Measurements from ENCODE around the gene GALNT10. TPM values are rescaled to one million over a fixed set of nuclear protein-coding genes. Genes with fewer than 3 reads are reported as not detected.

Gene GALNT10
- total RNA-seq, 1 donor from 2014 or later: 178 TPM

DNA sequence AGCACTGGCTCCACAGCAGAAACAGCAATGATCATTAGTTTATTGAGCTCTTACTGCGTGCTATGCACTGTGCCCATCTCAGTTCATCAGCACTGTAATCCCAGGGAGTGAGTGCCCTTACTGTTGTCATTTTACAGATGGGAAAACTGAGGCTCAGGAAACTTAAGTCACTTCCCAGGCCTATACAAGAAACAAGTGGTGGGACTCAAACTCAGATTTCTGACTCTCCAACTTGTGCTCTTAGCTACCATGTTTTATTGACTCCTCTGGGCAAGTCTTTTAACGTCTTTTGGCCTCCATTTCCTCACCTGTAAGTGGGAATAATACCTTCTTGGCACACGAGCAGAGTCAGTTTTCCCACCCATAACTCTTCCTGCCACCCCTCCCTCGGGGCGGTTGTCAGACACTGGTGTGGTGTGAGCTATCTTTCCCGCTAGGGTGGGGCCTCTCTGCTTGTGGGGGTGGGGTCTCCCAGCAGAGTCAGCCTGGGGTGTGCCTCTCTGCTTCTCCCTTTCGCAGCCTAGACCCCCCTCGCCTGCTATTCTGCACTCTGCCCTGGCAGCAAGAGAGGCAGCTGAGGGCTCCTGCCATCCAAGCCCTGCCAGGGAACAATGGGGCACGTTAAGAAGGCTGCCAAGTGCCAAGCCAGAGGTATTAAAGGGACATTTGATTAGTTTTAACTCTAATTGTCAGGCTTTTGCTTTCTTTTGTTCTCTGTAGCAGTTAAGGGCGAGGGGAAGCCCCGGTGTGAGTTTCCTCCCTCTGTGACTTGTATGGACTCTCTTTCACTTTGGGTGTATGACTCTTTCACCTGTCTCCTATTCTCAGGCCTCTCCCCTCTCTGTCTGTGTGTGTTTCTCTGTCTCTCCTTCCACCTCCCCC lies 12.1 kb downstream of the GALNT10 start:
- Mint-ChIP-seq H3K9me3 (ENCODE audit: unreplicated experiment) (no peaks in the 10 kb centered on the region), H3K4me1 (ENCODE audit: unreplicated experiment) (peaks cover 69% of the 10 kb centered on the region), H3K4me3 (ENCODE audit: unreplicated experiment) (no peak overlapping the region), H3K36me3 (ENCODE audit: unreplicated experiment) (peaks cover 27% of the 10 kb centered on the region), H3K27ac (ENCODE audit: unreplicated experiment) (peak overlapping the region; percentile 57), H3K27me3 (ENCODE audit: unreplicated experiment) (no peaks in the 10 kb centered on the region)
- no peak for DNase-seq (ENCODE audit: extremely low spot score, unreplicated experiment)
- TF ChIP-seq CTCF (IDR thresholded peaks at IDR 0.05): no peak

DNA sequence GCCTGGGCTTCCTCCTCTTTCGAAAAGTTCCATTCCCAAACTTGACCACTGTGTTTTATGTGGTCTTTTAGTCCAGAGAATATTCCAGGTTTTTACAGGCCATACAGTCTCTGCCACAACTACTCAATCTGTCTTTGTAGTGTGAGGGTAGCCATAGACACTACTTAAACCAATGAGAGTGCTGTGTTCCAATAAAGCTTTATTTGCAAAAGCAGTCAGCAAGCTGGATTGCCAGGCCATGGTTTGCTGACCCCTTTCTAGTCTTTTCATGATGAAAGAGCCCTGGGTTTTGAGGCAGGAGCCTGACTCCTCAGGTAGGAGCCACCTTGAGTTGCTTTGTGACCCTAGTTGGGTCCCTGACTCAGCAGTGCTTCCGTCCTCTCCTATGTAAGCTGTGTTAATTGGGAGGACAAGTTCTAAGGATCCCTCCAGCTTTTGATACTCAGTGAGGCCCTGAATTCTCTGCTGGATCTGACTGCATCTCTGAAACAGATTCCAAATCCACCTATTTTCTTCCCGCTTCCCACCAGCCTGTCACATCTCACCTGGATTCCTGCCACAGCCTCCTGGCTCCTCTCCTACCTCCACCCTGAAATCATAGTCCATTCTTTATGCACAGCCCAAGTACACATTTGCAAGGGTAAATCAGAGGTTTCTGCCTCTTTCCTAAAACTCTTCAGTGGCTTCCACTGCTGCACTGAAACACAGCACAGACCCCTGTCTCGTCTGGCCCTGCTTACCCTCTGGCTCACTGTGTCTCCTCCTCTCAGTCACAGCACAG lies 13.5 kb downstream of the GALNT10 start:
- peak overlapping the region; percentile 28 for H3K27ac Mint-ChIP-seq (ENCODE audit: unreplicated experiment)

GRCh38 chr5:154205441-154206117 lies 15.0 kb downstream of the GALNT10 start:
- TF ChIP-seq CTCF (IDR thresholded peaks at IDR 0.05): no peak
- no peaks in the 10 kb centered on the region for H3K27me3 Mint-ChIP-seq (ENCODE audit: unreplicated experiment)
- no peak overlapping the region for H3K4me3 Mint-ChIP-seq (ENCODE audit: unreplicated experiment)
- no peaks in the 10 kb centered on the region for H3K9me3 Mint-ChIP-seq (ENCODE audit: unreplicated experiment)
- H3K36me3 Mint-ChIP-seq (ENCODE audit: unreplicated experiment): peaks cover 27% of the 10 kb centered on the region
- peaks cover 48% of the 10 kb centered on the region for H3K4me1 Mint-ChIP-seq (ENCODE audit: unreplicated experiment)
- DNase-seq (ENCODE audit: extremely low spot score, unreplicated experiment): no peak
- H3K27ac Mint-ChIP-seq (ENCODE audit: unreplicated experiment): peak overlapping the region; percentile 29

More for the DNA sequence above, 13.5 kb downstream of the GALNT10 start:
- Mint-ChIP-seq H3K27me3 (ENCODE audit: unreplicated experiment) (no peaks in the 10 kb centered on the region), H3K36me3 (ENCODE audit: unreplicated experiment) (peaks cover 23% of the 10 kb centered on the region), H3K9me3 (ENCODE audit: unreplicated experiment) (no peaks in the 10 kb centered on the region), H3K4me1 (ENCODE audit: unreplicated experiment) (peaks cover 58% of the 10 kb centered on the region), H3K4me3 (ENCODE audit: unreplicated experiment) (no peak overlapping the region)
- no peak for TF ChIP-seq CTCF (IDR thresholded peaks at IDR 0.05)
- DNase-seq (ENCODE audit: extremely low spot score, unreplicated experiment): no peak

DNA sequence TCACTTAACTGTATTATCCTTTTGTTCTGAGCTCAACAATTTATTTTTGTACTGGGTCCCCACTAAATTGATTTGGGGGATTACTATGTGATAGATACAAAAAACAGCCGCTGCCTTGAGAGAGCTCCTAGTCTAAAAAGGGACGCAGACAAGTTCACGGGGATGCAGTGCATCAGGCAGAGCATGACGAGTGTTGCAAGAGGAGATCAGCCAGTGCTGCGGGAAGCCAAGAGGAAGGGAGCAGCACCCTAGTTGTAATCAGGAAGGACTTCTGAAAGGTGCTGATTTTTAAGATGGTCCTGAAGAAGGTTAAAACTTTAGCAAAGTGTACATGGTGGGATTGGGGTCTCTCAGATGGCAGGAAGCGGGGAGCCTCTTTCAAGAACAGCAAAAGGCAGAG lies 15.8 kb downstream of the GALNT10 start:
- no peak for DNase-seq (ENCODE audit: extremely low spot score, unreplicated experiment)
- Mint-ChIP-seq H3K27me3 (ENCODE audit: unreplicated experiment) (no peaks in the 10 kb centered on the region), H3K9me3 (ENCODE audit: unreplicated experiment) (no peaks in the 10 kb centered on the region), H3K36me3 (ENCODE audit: unreplicated experiment) (peaks cover 28% of the 10 kb centered on the region), H3K4me1 (ENCODE audit: unreplicated experiment) (peaks cover 47% of the 10 kb centered on the region), H3K27ac (ENCODE audit: unreplicated experiment) (no peak overlapping the region), H3K4me3 (ENCODE audit: unreplicated experiment) (no peak overlapping the region)
- no peak for TF ChIP-seq CTCF (IDR thresholded peaks at IDR 0.05)
